GM23338 (cell line): ENCODE results near the gene ZAP70. TPM values are rescaled to one million over a fixed set of nuclear protein-coding genes. Genes with fewer than 3 reads are reported as not detected.

Experiments
- ATAC-seq: fragments of 200-7000 bp; cut with Tn5 transposase; 3 replicates; pipeline ENCODE4 v1.9.1; 2020
- DNase-seq: peaks from one replicate; pipeline ENCODE4 v3.0.0-alpha.2; 2015; ENCODE audit warnings: low spot score
- H2AFZ ChIP-seq: fragments of 200-600 bp; sonication (generic); 2 replicates; pipeline ENCODE4 v1.8.0; 2016; ENCODE audit warnings: antibody characterized with exemption, mild to moderate bottlenecking, moderate library complexity
- H3F3A ChIP-seq: fragments of 200-600 bp; sonication (generic); replicated peaks from 2 replicates; pipeline ENCODE4 v1.8.0; 2017; ENCODE audit warnings: antibody characterized with exemption, mixed run types, low read depth
- H3K27ac ChIP-seq: fragments of 200-600 bp; sonication (generic); 2 replicates; pipeline ENCODE4 v1.6.1; 2016; ENCODE audit warnings: low read depth
- H3K27me3 ChIP-seq: fragments of 200-600 bp; sonication (generic); 2 replicates; pipeline ENCODE4 v1.8.0; 2016; ENCODE audit warnings: mild to moderate bottlenecking, mixed run types, moderate library complexity; ENCODE audit not compliant: insufficient read depth
- H3K36me3 ChIP-seq: fragments of 200-600 bp; sonication (generic); 2 replicates; pipeline ENCODE4 v1.8.0; 2016; ENCODE audit warnings: mild to moderate bottlenecking; ENCODE audit not compliant: insufficient read depth
- H3K4me1 ChIP-seq: fragments of 200-600 bp; sonication (generic); 2 replicates; pipeline ENCODE4 v1.8.0; 2016; ENCODE audit warnings: mild to moderate bottlenecking, moderate library complexity; ENCODE audit not compliant: insufficient read depth
- H3K4me2 ChIP-seq: fragments of 200-600 bp; sonication (generic); 2 replicates; pipeline ENCODE4 v1.7.1; 2017; ENCODE audit warnings: mixed run types
- H3K4me3 ChIP-seq: fragments of 200-600 bp; sonication (generic); 2 replicates; pipeline ENCODE4 v1.6.1; 2016; ENCODE audit warnings: mixed run types
- H3K79me2 ChIP-seq: fragments of 200-600 bp; sonication (generic); replicated peaks from 2 replicates; pipeline ENCODE4 v1.8.0; 2017; ENCODE audit warnings: mild to moderate bottlenecking; ENCODE audit not compliant: insufficient read depth
- H3K9me2 ChIP-seq: fragments of 200-600 bp; sonication (generic); 2 replicates; pipeline ENCODE4 v1.8.0; 2017; ENCODE audit not compliant: insufficient read depth
- H4K20me1 ChIP-seq: fragments of 200-600 bp; sonication (generic); replicated peaks from 2 replicates; pipeline ENCODE4 v1.8.0; 2017; ENCODE audit warnings: mild to moderate bottlenecking; ENCODE audit not compliant: insufficient read depth
- H3K27ac Mint-ChIP-seq: 2 replicates; pipeline ENCODE4 v1.8.0; 2020; ENCODE audit warnings: inconsistent platforms, mild to moderate bottlenecking, moderate library complexity, mixed read lengths
- H3K27me3 Mint-ChIP-seq: 3 replicates; pipeline ENCODE4 v1.8.0; 2022; ENCODE audit warnings: low read depth, mild to moderate bottlenecking, moderate library complexity, mixed read lengths, inconsistent platforms; ENCODE audit not compliant: insufficient read depth, poor library complexity
- H3K36me3 Mint-ChIP-seq: 3 replicates; pipeline ENCODE4 v1.8.0; 2021; ENCODE audit warnings: low read depth, mild to moderate bottlenecking, inconsistent platforms, moderate library complexity, mixed read lengths
- H3K4me1 Mint-ChIP-seq: 3 replicates; pipeline ENCODE4 v1.8.0; 2020; ENCODE audit warnings: mild to moderate bottlenecking, inconsistent platforms, mixed read lengths
- H3K4me3 Mint-ChIP-seq: 3 replicates; pipeline ENCODE4 v1.8.0; 2021; ENCODE audit warnings: moderate library complexity, mild to moderate bottlenecking, inconsistent platforms, mixed read lengths
- H3K9me3 Mint-ChIP-seq: 3 replicates; pipeline ENCODE4 v1.8.0; 2020; ENCODE audit warnings: moderate library complexity, mild to moderate bottlenecking, inconsistent platforms, mixed read lengths
- CREB1 ChIP-seq: fragments of 250-450 bp; sonication (Bioruptor Pico); IDR thresholded peaks from 2 replicates; pipeline ENCODE4 v1.5.0; 2020; ENCODE audit warnings: low read depth, mild to moderate bottlenecking, moderate library complexity
- EZH2 ChIP-seq: fragments of 200-600 bp; sonication (generic); IDR thresholded peaks from one replicate; pipeline ENCODE4 v1.8.0; 2017; ENCODE audit warnings: antibody characterized with exemption, mild to moderate bottlenecking, low read depth; ENCODE audit not compliant: unreplicated experiment
- EZH2phosphoT487 ChIP-seq: fragments of 200-600 bp; sonication (generic); IDR thresholded peaks from one replicate; pipeline ENCODE4 v1.8.1; 2018; ENCODE audit warnings: antibody characterized with exemption; ENCODE audit not compliant: unreplicated experiment
- JUNB ChIP-seq: IDR thresholded peaks from one replicate; pipeline ENCODE4 v1.6.1; 2016; ENCODE audit warnings: antibody characterized with exemption; ENCODE audit not compliant: unreplicated experiment
- NANOG ChIP-seq: IDR thresholded peaks from 2 replicates; pipeline ENCODE4 v1.6.1; 2016; ENCODE audit warnings: antibody characterized with exemption, borderline replicate concordance
- POLR2AphosphoS5 ChIP-seq: IDR thresholded peaks from 2 replicates; pipeline ENCODE4 v1.6.1; 2016; ENCODE audit warnings: antibody characterized with exemption, low read depth
- STAT1 ChIP-seq: IDR thresholded peaks from one replicate; pipeline ENCODE4 v1.6.1; 2016; ENCODE audit warnings: antibody characterized with exemption; ENCODE audit not compliant: unreplicated experiment
- ZNF331 ChIP-seq: fragments of 250-450 bp; sonication (Bioruptor Pico); IDR thresholded peaks from 2 replicates; pipeline ENCODE4 v1.5.0; 2020; ENCODE audit warnings: low read depth, mild to moderate bottlenecking, moderate library complexity
- polyA plus RNA-seq: library from polyadenylated mRNA; unstranded; fragments of >200 nt; fragmentation: Nextera tagmentation; extraction: Ambion mirVana; gene quantifications from 2 replicates; pipeline ENCODE4 v1.2.1, GENCODE V29; 2016
- total RNA-seq: library from RNA; depleted of rRNA; stranded (reverse); fragments of >200 nt; shearing (Covaris generic); gene quantifications from 2 replicates; pipeline ENCODE4 v1.2.3, GENCODE V29; 2014
- TF ChIP-seq, protein P1 (sequence below): IDR thresholded peaks from one replicate; pipeline ENCODE4 v1.6.1; 2018; ENCODE audit warnings: antibody characterized with exemption; ENCODE audit not compliant: unreplicated experiment
- TF ChIP-seq, protein P2 (sequence below): IDR thresholded peaks from 2 replicates; pipeline ENCODE4 v1.6.1; 2016; ENCODE audit warnings: antibody characterized with exemption
- TF ChIP-seq, protein P3 (sequence below), 2 experiments: fragments of 200-600 bp in 1 of 2; sonication (generic) in 1 of 2; conservative IDR thresholded peaks; 2 replicates each; pipeline versions ENCODE4 v1.5.1 to v1.6.1; 2016 to 2017; ENCODE audit warnings: antibody characterized with exemption in 2 of 2, low read depth in 2 of 2, mild to moderate bottlenecking in 2 of 2, moderate library complexity in 1 of 2

The ZAP70 gene
- total and polyA plus RNA-seq, 2 experiments from 2014 or later, result 0.42 TPM; not detected in 1

GRCh38 chr2:97752342-97753334 is 39.3 kb downstream of the ZAP70 start (continued):
- TF ChIP-seq, protein P1, sequence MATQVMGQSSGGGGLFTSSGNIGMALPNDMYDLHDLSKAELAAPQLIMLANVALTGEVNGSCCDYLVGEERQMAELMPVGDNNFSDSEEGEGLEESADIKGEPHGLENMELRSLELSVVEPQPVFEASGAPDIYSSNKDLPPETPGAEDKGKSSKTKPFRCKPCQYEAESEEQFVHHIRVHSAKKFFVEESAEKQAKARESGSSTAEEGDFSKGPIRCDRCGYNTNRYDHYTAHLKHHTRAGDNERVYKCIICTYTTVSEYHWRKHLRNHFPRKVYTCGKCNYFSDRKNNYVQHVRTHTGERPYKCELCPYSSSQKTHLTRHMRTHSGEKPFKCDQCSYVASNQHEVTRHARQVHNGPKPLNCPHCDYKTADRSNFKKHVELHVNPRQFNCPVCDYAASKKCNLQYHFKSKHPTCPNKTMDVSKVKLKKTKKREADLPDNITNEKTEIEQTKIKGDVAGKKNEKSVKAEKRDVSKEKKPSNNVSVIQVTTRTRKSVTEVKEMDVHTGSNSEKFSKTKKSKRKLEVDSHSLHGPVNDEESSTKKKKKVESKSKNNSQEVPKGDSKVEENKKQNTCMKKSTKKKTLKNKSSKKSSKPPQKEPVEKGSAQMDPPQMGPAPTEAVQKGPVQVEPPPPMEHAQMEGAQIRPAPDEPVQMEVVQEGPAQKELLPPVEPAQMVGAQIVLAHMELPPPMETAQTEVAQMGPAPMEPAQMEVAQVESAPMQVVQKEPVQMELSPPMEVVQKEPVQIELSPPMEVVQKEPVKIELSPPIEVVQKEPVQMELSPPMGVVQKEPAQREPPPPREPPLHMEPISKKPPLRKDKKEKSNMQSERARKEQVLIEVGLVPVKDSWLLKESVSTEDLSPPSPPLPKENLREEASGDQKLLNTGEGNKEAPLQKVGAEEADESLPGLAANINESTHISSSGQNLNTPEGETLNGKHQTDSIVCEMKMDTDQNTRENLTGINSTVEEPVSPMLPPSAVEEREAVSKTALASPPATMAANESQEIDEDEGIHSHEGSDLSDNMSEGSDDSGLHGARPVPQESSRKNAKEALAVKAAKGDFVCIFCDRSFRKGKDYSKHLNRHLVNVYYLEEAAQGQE, result no peak
- TF ChIP-seq CREB1 (CRISPR knock-in tag), result no peak
- TF ChIP-seq ZNF331, result no peak
- TF ChIP-seq EZH2phosphoT487, result no peak
- TF ChIP-seq NANOG, result no peak
- no peak for TF ChIP-seq EZH2
- no peak for TF ChIP-seq JUNB
- TF ChIP-seq, protein P2, sequence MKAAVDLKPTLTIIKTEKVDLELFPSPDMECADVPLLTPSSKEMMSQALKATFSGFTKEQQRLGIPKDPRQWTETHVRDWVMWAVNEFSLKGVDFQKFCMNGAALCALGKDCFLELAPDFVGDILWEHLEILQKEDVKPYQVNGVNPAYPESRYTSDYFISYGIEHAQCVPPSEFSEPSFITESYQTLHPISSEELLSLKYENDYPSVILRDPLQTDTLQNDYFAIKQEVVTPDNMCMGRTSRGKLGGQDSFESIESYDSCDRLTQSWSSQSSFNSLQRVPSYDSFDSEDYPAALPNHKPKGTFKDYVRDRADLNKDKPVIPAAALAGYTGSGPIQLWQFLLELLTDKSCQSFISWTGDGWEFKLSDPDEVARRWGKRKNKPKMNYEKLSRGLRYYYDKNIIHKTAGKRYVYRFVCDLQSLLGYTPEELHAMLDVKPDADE, result no peak
- no peak for TF ChIP-seq STAT1

DNA sequence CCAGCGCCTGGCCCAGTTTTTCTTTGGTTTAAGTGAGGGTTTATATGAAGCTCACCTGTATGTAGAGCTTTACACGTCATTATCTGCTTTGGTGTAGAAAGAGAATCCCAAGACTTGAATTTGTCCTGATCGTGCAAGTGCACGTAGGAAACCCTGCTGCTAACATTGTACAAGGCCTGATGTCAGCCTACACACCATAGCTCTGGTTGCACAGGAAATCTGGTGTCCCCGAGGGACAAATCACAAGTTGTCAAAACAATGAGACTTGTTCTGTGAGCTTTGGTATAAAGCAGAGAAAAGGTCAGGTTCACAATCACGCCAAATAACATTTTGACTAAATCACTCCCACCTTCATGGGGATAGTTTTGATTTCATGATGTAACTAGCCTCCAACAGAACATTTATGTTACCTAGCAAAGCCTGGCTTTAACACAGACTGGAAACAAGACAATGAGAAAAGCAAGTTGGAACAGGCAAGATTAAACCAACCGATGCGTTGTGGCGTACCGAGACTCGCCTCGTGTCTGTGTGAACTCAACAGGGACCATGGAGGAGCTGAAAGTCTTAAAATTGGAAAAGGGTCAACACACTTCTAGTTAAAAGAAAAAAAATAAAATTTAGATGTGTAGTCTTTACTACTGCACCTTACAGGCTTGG is 41.4 kb downstream of the ZAP70 start:
- Histone ChIP-seq H3K4me2 (no peak overlapping the region), H3K9me2 (no peaks in the 10 kb centered on the region), H3K4me3 (no peak overlapping the region), H4K20me1 (no peaks in the 10 kb centered on the region), H3K79me2 (no peaks in the 10 kb centered on the region), H3K27ac (no peak overlapping the region), H3K4me1 (peaks cover 13% of the 10 kb centered on the region; the same call in 1 of the 2 replicates), H3F3A (no peaks in the 10 kb centered on the region), H3K36me3 (no peaks in the 10 kb centered on the region), H2AFZ (no peak overlapping the region), H3K27me3 (no peaks in the 10 kb centered on the region)
- DNase-seq (no peak), ATAC-seq (no peak)
- Mint-ChIP-seq H3K4me3 (no peak overlapping the region), H3K4me1 (peaks cover 16% of the 10 kb centered on the region), H3K27ac (no peak overlapping the region), H3K9me3 (no peaks in the 10 kb centered on the region), H3K27me3 (peaks cover 7% of the 10 kb centered on the region), H3K36me3 (peaks cover 9% of the 10 kb centered on the region; the same call in 2 of the 3 replicates)
- TF ChIP-seq POLR2AphosphoS5 (no peak), STAT1 (no peak), NANOG (no peak), EZH2 (no peak), CREB1 (CRISPR knock-in tag) (no peak)
- TF ChIP-seq, protein P1, result no peak
- TF ChIP-seq, protein P3, sequence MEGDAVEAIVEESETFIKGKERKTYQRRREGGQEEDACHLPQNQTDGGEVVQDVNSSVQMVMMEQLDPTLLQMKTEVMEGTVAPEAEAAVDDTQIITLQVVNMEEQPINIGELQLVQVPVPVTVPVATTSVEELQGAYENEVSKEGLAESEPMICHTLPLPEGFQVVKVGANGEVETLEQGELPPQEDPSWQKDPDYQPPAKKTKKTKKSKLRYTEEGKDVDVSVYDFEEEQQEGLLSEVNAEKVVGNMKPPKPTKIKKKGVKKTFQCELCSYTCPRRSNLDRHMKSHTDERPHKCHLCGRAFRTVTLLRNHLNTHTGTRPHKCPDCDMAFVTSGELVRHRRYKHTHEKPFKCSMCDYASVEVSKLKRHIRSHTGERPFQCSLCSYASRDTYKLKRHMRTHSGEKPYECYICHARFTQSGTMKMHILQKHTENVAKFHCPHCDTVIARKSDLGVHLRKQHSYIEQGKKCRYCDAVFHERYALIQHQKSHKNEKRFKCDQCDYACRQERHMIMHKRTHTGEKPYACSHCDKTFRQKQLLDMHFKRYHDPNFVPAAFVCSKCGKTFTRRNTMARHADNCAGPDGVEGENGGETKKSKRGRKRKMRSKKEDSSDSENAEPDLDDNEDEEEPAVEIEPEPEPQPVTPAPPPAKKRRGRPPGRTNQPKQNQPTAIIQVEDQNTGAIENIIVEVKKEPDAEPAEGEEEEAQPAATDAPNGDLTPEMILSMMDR (conservative IDR thresholded peaks at IDR 0.05; ENCODE audit: low read depth in 2 of 2), result no peak
